ENCODE results near the gene ARRDC1.
A peak's percentile ranks its signal among the peaks of the same experiment; 100 is the strongest.

ARRDC1 gene

DNA sequence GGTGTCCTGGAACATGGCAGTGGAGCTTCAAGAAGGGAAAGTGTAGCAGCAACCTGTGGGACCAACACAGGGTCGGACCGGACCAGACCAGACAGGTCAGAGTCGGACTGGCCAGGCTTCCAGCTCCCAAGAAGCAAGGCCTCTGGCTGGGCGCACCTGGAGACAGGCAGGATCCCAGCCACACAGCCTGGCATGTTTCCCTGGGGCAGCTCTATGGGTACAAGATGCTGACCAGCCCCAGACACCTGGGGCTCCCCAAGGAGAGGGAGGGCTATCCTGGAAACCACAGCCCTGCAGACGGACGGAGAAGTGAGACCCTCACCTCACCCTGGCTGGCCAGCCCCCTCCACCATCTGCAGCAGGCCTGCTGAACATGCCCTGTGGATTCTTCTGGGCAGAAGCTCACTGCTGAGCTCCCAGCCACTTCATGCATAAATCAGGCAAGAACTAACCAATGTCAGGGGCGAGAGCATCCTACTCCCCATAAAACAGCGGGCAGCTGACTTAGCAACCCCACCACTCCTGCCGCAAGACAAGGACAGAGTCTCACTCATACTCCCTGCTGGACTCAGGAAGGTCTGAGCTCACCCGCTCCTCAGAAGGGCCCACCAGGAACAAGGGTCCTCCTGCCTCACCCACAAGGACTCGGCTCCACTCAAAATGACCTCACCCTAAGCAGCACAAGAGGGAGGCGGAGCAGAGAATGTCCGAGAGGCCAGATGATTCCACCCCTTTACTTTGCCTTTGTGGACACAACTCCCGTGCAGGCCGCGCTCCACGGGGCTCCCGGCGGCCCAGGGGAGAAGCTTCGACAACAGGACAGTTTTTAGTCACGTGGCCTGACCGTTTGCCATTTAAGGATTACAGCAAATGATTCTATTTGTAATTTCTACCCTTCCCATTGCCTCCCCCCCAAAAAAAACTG is 23.9 kb upstream of the ARRDC1 start:
- peak overlapping the region in 4 of 11 experiments; percentile 4 to 33 (median 9); a peak in 4 of 22 replicates for H3K9ac ChIP-seq
- no peak overlapping the region for H3K4me3 ChIP-seq
- no peak overlapping the region for H3K4me2 ChIP-seq
- TF ChIP-seq Cebpa-rat (IDR thresholded peaks at IDR 0.05): no peak
- H3K27me3 ChIP-seq: no peaks in the 10 kb centered on the region
- H3K36me3 ChIP-seq: peaks cover 54 to 79% (median 69%) of the 10 kb centered on the region in 11 experiments
- peaks cover 0 to 92% (median 73%) of the 10 kb centered on the region in 11 experiments; a peak in 20 of 22 replicates for H4K20me1 ChIP-seq
- H3K4me1 ChIP-seq: peaks cover 14 to 21% (median 19%) of the 10 kb centered on the region in 10 experiments
- H3K27ac ChIP-seq: no peak overlapping the region
- H3K9me3 ChIP-seq (replicated peaks in 1 of 11): no peaks in the 10 kb centered on the region

DNA sequence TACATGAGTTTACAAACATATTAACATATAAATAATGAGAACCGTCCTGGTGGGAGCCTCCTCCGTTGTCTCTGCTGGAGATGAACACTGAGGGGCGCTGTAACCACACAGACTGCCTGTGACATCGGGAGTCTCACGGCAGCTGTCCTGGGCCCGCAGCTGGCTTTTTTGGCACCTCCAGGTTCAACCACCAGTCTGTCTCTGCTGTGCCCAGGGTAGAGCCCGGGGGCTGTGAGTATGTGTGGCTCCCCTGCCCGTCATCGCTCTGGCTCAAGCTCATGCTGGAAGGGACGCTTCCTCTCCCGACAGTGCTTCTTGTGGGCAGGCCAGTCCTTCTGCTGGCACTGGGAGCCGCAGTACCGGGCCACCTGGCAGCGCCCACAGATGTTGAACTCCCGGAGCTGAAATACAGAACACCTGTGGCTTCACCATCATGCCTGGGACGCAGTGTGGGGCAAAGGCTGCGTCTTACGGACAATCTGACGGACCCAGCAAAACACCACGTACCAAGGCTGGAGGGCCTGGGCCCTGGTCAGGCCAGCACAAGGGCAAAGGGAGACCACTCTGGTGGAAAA is 23.1 kb upstream of the ARRDC1 start:
- Histone ChIP-seq H3K27ac (no peak overlapping the region), H3K27me3 (no peaks in the 10 kb centered on the region), H3K4me3 (no peak overlapping the region), H3K9ac (peak overlapping the region in 2 of 11 experiments; percentile 7 to 9; a peak in 2 of 22 replicates), H3K4me1 (peaks cover 7 to 13% (median 12%) of the 10 kb centered on the region in 10 experiments), H3K4me2 (no peak overlapping the region), H3K9me3 (replicated peaks in 1 of 11) (no peaks in the 10 kb centered on the region), H3K36me3 (peaks cover 62 to 79% (median 71%) of the 10 kb centered on the region in 11 experiments), H4K20me1 (peaks cover 0 to 92% (median 74%) of the 10 kb centered on the region in 11 experiments; a peak in 20 of 22 replicates)
- TF ChIP-seq Cebpa-rat (IDR thresholded peaks at IDR 0.05): no peak

DNA sequence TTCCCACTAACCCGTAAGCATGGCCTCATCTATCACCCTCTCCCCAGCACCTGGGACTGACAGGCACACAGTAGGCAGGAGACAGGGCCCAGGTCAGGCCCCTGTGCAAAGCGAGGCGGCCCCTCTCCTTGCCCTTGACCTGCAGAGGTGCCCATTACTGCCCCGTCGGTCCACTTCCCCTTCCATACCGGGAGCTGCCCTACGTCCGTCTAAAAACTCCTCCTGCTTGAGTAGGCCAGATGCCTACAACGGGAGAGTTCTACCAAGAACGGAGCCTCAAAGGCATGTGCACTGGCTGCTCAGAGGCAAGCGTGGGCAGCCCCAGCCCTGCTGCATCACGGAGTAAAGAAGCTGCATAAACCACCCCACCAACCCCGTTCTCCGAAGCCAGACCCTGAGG is 22.1 kb upstream of the ARRDC1 start:
- H3K36me3 ChIP-seq: peaks cover 71 to 86% (median 81%) of the 10 kb centered on the region in 11 experiments
- peaks cover 2 to 11% (median 8%) of the 10 kb centered on the region in 10 experiments; a peak in 18 of 20 replicates for H3K4me1 ChIP-seq
- no peak overlapping the region for H3K27ac ChIP-seq
- no peaks in the 10 kb centered on the region for H3K27me3 ChIP-seq
- no peak for TF ChIP-seq Cebpa-rat (IDR thresholded peaks at IDR 0.05)
- no peak overlapping the region for H3K4me3 ChIP-seq
- no peaks in the 10 kb centered on the region for H3K9me3 ChIP-seq (replicated peaks in 1 of 11)
- H3K9ac ChIP-seq: peak overlapping the region in 10 of 11 experiments; percentile 7 to 55 (median 32); a peak in 8 of 22 replicates
- no peak overlapping the region for H3K4me2 ChIP-seq
- H4K20me1 ChIP-seq: peaks cover 0 to 94% (median 83%) of the 10 kb centered on the region in 11 experiments; a peak in 18 of 22 replicates

DNA sequence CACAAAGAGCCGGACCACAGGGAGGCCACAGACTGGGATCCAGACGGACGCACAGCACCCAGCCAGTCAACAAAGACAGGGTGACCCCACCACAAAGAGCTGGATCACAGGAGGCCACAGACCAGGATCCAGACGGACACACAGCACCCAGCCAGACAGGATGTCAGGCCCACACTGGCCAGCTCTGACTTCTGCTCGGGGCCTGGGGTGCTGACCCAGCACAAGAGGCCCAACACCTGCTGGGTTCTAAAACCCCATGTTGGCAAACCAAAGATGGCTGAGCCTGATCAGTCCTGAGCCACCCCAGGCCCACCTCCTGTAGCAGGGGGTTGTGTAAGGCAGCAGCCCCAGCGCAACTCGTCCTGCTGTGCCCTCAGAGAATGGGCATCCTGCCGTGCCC is 21.5 kb upstream of the ARRDC1 start:
- Histone ChIP-seq H3K9ac (peak overlapping the region in 10 of 11 experiments; percentile 7 to 55 (median 32); a peak in 11 of 22 replicates), H3K4me1 (peaks cover 8 to 16% (median 14%) of the 10 kb centered on the region in 10 experiments), H3K4me2 (no peak overlapping the region), H3K4me3 (no peak overlapping the region), H3K9me3 (replicated peaks in 1 of 11) (no peaks in the 10 kb centered on the region), H3K27me3 (no peaks in the 10 kb centered on the region), H4K20me1 (peaks cover 0 to 100% (median 89%) of the 10 kb centered on the region in 11 experiments; a peak in 19 of 22 replicates), H3K27ac (no peak overlapping the region), H3K36me3 (peaks cover 73 to 92% (median 87%) of the 10 kb centered on the region in 11 experiments)
- no peak for TF ChIP-seq Cebpa-rat (IDR thresholded peaks at IDR 0.05)

DNA sequence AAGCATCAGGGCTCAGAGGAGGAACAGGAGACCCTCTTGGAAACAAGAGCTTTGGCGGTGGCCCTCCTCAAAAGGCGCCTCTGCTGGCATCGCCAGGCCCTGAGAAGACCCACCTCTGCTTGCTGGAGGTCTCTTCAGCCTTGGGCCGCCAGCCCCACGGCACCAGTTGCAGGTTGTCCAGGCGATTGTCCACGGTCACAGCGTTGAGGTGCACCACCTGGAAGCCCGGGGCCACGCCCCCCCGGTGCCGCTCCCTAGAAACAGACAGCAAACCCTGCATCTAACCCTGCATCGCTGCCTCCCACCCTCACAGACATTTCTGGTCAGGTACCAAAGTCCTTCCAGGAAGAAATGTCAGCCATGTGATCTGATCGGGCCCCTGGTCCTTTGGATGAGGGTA is 18.6 kb upstream of the ARRDC1 start:
- Histone ChIP-seq H3K27ac (no peak overlapping the region), H3K4me1 (peaks cover 22 to 29% (median 26%) of the 10 kb centered on the region in 10 experiments), H3K27me3 (no peaks in the 10 kb centered on the region), H3K36me3 (peaks cover 61 to 74% (median 71%) of the 10 kb centered on the region in 11 experiments), H3K9ac (peak overlapping the region in 8 of 11 experiments; percentile 16 to 97 (median 62); a peak in 6 of 22 replicates), H3K4me2 (no peak overlapping the region), H4K20me1 (peaks cover 0 to 83% (median 78%) of the 10 kb centered on the region in 11 experiments; a peak in 19 of 22 replicates), H3K9me3 (replicated peaks in 1 of 11) (no peaks in the 10 kb centered on the region), H3K4me3 (no peak overlapping the region)
- no peak for TF ChIP-seq Cebpa-rat (IDR thresholded peaks at IDR 0.05)

DNA sequence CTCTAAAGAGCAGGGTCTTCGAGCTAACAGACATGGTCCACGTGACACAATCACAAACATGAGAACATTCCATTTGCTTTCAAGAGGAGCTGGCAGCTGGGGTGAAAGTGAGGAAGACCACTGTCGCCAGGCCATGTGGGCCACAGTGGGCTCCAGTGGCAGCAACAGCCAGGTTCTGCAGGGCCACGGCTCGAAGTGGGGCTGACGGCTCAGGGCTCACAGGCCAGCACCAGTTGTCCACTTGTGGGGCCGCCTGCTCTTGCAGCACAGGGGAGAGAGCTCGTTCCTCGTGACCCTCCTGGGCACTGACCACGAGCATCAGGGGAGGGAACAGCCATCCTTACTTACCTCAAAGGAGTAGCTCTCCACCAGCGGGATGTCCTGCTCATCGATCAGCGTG is 17.2 kb upstream of the ARRDC1 start:
- H3K9ac ChIP-seq: peak overlapping the region in 10 of 11 experiments; percentile 78 to 97 (median 89); a peak in 18 of 22 replicates
- no peaks in the 10 kb centered on the region for H3K9me3 ChIP-seq (replicated peaks in 1 of 11)
- H3K27me3 ChIP-seq: no peaks in the 10 kb centered on the region
- H4K20me1 ChIP-seq: peaks cover 0 to 72% (median 64%) of the 10 kb centered on the region in 11 experiments; a peak in 19 of 22 replicates
- no peak overlapping the region for H3K27ac ChIP-seq
- peaks cover 22 to 40% (median 32%) of the 10 kb centered on the region in 10 experiments for H3K4me1 ChIP-seq
- no peak for TF ChIP-seq Cebpa-rat (IDR thresholded peaks at IDR 0.05)
- H3K4me3 ChIP-seq: peak overlapping the region in 4 of 10 experiments; percentile 71 to 94 (median 84); a peak in 4 of 20 replicates
- H3K36me3 ChIP-seq: peaks cover 46 to 60% (median 57%) of the 10 kb centered on the region in 11 experiments
- peak overlapping the region; percentile 16 to 99 (median 97); a peak in 18 of 22 replicates for H3K4me2 ChIP-seq

DNA sequence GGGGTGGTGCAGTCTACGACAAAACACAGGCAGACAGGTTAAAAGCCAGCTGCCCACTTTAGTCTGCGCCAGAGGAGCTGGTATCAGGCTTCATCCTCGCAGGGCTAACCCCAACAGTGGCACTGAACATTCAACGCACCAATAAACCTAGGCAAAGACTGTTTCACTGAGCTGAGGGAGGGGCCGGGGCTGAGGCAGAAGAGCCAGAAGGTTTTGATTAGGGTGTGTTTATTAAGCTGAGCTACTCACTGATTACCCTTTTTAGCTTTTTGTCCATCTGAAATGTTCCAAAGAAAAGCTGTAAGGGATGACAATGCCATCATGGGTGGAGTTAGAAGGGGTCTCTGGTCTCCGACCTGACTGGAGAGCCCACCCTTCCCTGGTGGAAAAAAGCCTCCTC is 16.6 kb upstream of the ARRDC1 start:
- H3K4me1 ChIP-seq: peaks cover 22 to 40% (median 32%) of the 10 kb centered on the region in 10 experiments
- H3K27me3 ChIP-seq: no peaks in the 10 kb centered on the region
- peak overlapping the region in 7 of 11 experiments; percentile 60 to 85 (median 82); a peak in 10 of 22 replicates for H3K27ac ChIP-seq
- peak overlapping the region; percentile 78 to 97 (median 88) for H3K9ac ChIP-seq
- peaks cover 0 to 66% (median 58%) of the 10 kb centered on the region in 11 experiments; a peak in 19 of 22 replicates for H4K20me1 ChIP-seq
- H3K9me3 ChIP-seq (replicated peaks in 1 of 11): no peaks in the 10 kb centered on the region
- no peak for TF ChIP-seq Cebpa-rat (IDR thresholded peaks at IDR 0.05)
- peaks cover 41 to 54% (median 51%) of the 10 kb centered on the region in 11 experiments for H3K36me3 ChIP-seq
- H3K4me2 ChIP-seq: peak overlapping the region; percentile 86 to 99 (median 97)
- peak overlapping the region; percentile 71 to 95 (median 88) for H3K4me3 ChIP-seq

DNA sequence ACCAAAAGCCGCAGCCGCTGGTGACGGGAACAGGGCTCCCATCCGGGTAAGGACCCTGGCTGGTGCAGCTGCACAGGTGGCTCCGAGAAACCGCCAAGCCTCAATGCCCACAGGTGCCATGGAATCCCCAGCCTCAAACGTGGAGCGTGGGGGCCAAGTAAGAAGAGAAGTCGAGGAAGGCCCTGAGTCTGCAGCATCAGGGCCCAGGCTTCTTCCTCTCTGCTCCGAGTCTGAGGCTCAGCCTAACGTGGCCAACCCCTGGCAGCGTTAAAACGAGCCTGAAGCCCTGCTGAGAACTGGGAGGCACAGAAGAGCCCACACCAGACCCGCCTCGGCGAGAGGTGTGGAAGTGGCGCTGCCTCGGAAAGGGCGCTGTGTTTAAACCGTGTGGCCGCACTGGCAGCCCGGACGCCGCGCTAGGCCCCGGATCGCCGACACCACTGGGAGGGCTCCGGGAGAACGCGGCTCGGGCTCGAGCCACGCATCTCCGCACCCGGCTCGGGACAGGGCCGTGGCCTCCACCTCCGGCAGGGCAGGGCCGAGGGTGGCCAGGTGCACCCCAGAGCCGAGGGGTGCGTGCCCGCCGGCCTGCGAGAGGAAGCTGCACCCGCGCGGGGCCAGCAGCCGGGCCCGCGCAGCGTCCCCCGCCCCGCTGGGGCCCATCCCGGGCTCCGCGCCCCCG is 15.9 kb upstream of the ARRDC1 start:
- Histone ChIP-seq H3K4me3 (peak overlapping the region; percentile 71 to 95 (median 88)), H3K27me3 (no peaks in the 10 kb centered on the region), H3K27ac (peak overlapping the region; percentile 34 to 85 (median 82); a peak in 21 of 22 replicates), H3K4me1 (peaks cover 22 to 40% (median 32%) of the 10 kb centered on the region in 10 experiments), H3K36me3 (peaks cover 35 to 47% (median 44%) of the 10 kb centered on the region in 11 experiments), H3K9ac (peak overlapping the region; percentile 78 to 97 (median 88)), H3K4me2 (peak overlapping the region; percentile 86 to 99 (median 97)), H4K20me1 (peaks cover 0 to 59% (median 51%) of the 10 kb centered on the region in 11 experiments; a peak in 19 of 22 replicates), H3K9me3 (replicated peaks in 1 of 11) (no peaks in the 10 kb centered on the region)
- TF ChIP-seq Cebpa-rat (IDR thresholded peaks at IDR 0.05): no peak
